ENCODE data around the gene CHCHD2. TPM values are rescaled to one million over a fixed set of nuclear protein-coding genes. Genes with fewer than 3 reads are reported as not detected.
"Not testable (repeated sequence)": the region's sequence is repeated elsewhere in the genome, so short reads cannot be mapped to it uniquely, and the experiment has no call there.

The CHCHD2 gene
- total and polyA plus RNA-seq, 12 donors: 217 to 1,335 (median 785) TPM

GRCh38 chr7:56110611-56111010 is 4.3 kb upstream of the CHCHD2 start:
- H3K4me1 ChIP-seq (replicated peaks in 1 of 2): peaks cover 16 to 21% of the 10 kb centered on the region in 2 donors
- no peak for DNase-seq
- 80 to 92% (median 88%) methylated on average over 1 of the region's 1 CpG for WGBS, 4 donors
- no peak overlapping the region for H3K4me3 ChIP-seq
- H3K36me3 ChIP-seq (replicated peaks in 1 of 2): no peaks in the 10 kb centered on the region
- intact Hi-C loops (cut with DNase I): no loop called here
- TF ChIP-seq POLR2A (IDR thresholded peaks at IDR 0.05): no peak
- TF ChIP-seq CTCF (IDR thresholded peaks at IDR 0.05): no peak
- H3K27ac ChIP-seq: no peak overlapping the region
- no peaks in the 10 kb centered on the region for H3K27me3 ChIP-seq
- no peaks in the 10 kb centered on the region for H3K9me3 ChIP-seq (replicated peaks in 1 of 3)

DNA sequence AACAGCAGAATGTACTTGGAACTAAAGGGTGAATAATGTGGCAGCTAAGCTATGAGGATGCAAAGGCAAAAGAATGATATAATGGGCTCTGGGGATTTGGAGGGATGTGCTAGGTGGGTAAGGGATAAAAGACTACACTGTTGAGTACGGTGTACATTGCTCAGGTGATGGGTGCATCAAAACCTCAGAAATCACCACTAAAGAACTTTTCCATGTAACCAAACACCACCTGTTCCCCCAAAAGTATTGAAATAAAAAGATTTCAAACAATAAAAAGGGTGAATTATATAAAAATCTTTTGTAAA is 1.6 kb upstream of the CHCHD2 start:
- WGBS, 4 donors: 83 to 96% (median 95%) methylated on average over 1 of the region's 1 CpG
- no peak for DNase-seq
- Histone ChIP-seq H3K27me3 (no peaks in the 10 kb centered on the region), H3K36me3 (replicated peaks in 1 of 2) (peaks cover 0 to 16% of the 10 kb centered on the region in 2 donors), H3K9me3 (replicated peaks in 1 of 3) (no peaks in the 10 kb centered on the region), H3K4me1 (replicated peaks in 1 of 2) (peaks cover 9 to 34% of the 10 kb centered on the region in 2 donors), H3K27ac (peak overlapping the region in 3 of 5 donors; percentile 80 to 95 (median 95)), H3K4me3 (no peak overlapping the region)
- no peak for TF ChIP-seq POLR2A (IDR thresholded peaks at IDR 0.05)
- no peak for TF ChIP-seq CTCF (IDR thresholded peaks at IDR 0.05)
- intact Hi-C loops (cut with DNase I): no loop called here

GRCh38 chr7:56105508-56105907 is 768 bp downstream of the CHCHD2 start:
- Histone ChIP-seq H3K36me3 (replicated peaks in 1 of 2) (peaks cover 0 to 40% of the 10 kb centered on the region in 2 donors), H3K9me3 (replicated peaks in 1 of 3) (no peaks in the 10 kb centered on the region), H3K27me3 (no peaks in the 10 kb centered on the region), H3K4me3 (peak overlapping the region; percentile 76 to 97 (median 90)), H3K27ac (peak overlapping the region; percentile 93 to 98 (median 95)), H3K4me1 (replicated peaks in 1 of 2) (peaks cover 9 to 34% of the 10 kb centered on the region in 2 donors)
- TF ChIP-seq CTCF (IDR thresholded peaks at IDR 0.05) (no peak), POLR2A (IDR thresholded peaks at IDR 0.05) (peak in 1 of 2 donors; percentile 51)
- peak; percentile 60 to 89 (median 78) for DNase-seq
- intact Hi-C loops (cut with DNase I): no loop called here
- WGBS, 4 donors: 9 to 14% (median 13%) methylated on average over 6 of the region's 6 CpGs

DNA sequence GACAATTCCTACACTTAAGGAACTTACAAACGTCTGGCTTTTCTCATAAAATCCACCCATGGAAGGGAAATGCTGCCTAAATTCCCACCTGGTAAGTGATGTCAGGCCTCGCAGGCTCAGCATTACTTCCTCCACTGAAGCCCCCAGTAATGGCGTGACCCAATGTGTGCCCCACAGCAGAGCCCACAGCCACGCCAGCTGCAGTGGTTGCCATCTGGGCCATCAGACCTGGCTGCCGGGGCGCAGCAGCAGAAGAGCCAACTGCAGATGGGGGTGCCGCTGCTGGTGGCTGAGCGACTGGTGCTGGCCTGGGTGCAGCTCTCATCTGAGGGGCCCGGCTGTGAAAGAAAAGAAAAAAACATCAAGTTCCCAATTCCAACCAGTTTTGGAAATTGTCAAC is 2.1 kb downstream of the CHCHD2 start:
- peaks cover 0 to 54% of the 10 kb centered on the region in 2 donors for H3K36me3 ChIP-seq (replicated peaks in 1 of 2)
- H3K4me1 ChIP-seq (replicated peaks in 1 of 2): peaks cover 9 to 34% of the 10 kb centered on the region in 2 donors
- H3K9me3 ChIP-seq (replicated peaks in 1 of 3); H3K27ac ChIP-seq; H3K4me3 ChIP-seq; intact Hi-C loops (cut with DNase I); H3K27me3 ChIP-seq; DNase-seq: not testable (repeated sequence)
- 78 to 89% (median 84%) methylated on average over 6 to 9 of the region's 9 CpGs for WGBS, 4 donors

DNA sequence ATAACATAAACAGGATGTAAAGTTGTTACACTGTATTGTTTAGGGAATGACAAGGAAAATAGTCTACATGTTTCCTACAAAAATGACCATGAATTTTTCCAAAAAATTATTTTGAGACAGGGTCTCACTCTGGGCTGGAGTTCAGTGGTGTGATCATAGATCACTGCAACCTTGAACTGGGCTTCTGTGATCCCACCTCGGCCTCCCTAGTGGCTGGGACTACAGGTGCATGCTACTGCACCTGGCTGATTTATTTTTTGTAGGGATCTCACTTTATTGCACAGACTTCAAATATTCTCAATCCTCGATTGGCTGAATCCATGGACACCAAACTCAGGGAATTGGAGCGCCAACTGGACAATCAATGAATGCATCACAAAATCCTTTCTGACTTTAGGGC is 6.6 kb downstream of the CHCHD2 start:
- no peaks in the 10 kb centered on the region for H3K27me3 ChIP-seq
- intact Hi-C loops (cut with DNase I): no loop called here
- H3K4me3 ChIP-seq: no peak overlapping the region
- TF ChIP-seq POLR2A (IDR thresholded peaks at IDR 0.05) (no peak), CTCF (IDR thresholded peaks at IDR 0.05) (no peak)
- H3K4me1 ChIP-seq (replicated peaks in 1 of 2): peaks cover 5 to 16% of the 10 kb centered on the region in 2 donors
- WGBS, 4 donors: 79 to 85% (median 84%) methylated on average over 3 of the region's 3 CpGs
- peaks cover 0 to 56% of the 10 kb centered on the region in 2 donors for H3K36me3 ChIP-seq (replicated peaks in 1 of 2)
- no peak overlapping the region for H3K27ac ChIP-seq
- DNase-seq: no peak
- no peaks in the 10 kb centered on the region for H3K9me3 ChIP-seq (replicated peaks in 1 of 3)

DNA sequence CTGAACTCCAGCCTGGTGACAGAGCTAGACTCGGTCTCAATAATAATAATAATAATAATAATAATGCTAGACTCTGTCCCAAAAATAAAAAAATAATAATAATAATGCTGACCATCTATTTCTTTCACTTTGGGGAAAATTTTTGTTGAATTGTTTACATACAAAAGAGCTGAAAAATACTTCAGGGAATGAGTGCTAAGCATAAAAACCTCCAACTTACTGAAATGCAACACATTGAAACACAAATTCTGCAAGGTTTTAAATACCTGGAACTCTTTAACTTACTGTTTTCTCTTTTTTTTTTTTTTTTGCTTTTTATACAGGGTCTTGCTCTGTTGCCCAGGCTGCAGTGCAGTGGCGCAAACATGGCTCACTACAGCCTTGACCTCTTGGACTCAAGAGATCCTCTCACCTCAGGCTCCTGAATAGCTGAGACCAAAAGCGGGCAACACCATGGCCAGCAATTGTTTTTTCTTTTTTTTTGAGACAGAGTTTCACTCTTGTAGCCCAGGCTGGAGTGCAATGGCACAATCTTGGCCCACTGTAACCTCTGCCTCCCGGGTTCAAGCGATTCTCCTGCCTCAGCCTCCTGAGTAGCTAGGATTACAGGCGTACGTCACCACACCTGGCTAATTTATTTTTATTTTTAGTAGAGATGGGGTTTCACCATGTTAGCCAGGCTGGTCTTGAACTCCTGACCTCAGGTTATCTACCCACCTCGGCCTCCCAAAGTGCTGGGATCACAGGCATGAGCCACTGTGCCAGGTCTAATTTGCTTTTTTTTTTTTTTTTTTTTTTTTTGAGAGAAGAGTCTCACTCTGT is 7.9 kb downstream of the CHCHD2 start:
- intact Hi-C loops (cut with DNase I); H3K4me3 ChIP-seq; H3K9me3 ChIP-seq (replicated peaks in 1 of 3); H3K4me1 ChIP-seq (replicated peaks in 1 of 2); DNase-seq; H3K27me3 ChIP-seq: not testable (repeated sequence)
- peaks cover 0 to 44% of the 10 kb centered on the region in 2 donors for H3K36me3 ChIP-seq (replicated peaks in 1 of 2)
- 59 to 74% (median 68%) methylated on average over 8 of the region's 8 CpGs for WGBS, 4 donors
- peak overlapping the region in 4 of 5 donors; percentile 0 to 68 (median 24) for H3K27ac ChIP-seq

Data from adrenal gland (tissue), 12 donors.